ENCODE measurements around the gene CCDC88A. TPM values are rescaled to one million over a fixed set of nuclear protein-coding genes. Genes with fewer than 3 reads are reported as not detected.

CCDC88A gene
- total RNA-seq, 1 experiment from 2014 or later, result 86.3 TPM

GRCh38 chr2:55425431-55425831 is 5.8 kb upstream of the CCDC88A start:
- peak; percentile 61 for DNase-seq (ENCODE audit: low read depth)

GRCh38 chr2:55422876-55423665 is 3.4 kb upstream of the CCDC88A start:
- no peak for DNase-seq (ENCODE audit: low read depth)

- no peak for DNase-seq (ENCODE audit: low read depth)
Observed at GRCh38 chr2:55421326-55421725, 1.7 kb upstream of the CCDC88A start.

GRCh38 chr2:55420871-55421270 is 1.2 kb upstream of the CCDC88A start:
- peak; percentile 12 for DNase-seq (ENCODE audit: low read depth)

- no peak for DNase-seq (ENCODE audit: low read depth)
Observed at GRCh38 chr2:55420439-55420725, 726 bp upstream of the CCDC88A start.

- DNase-seq (ENCODE audit: low read depth), result peak; percentile 47
Observed at GRCh38 chr2:55419233-55419678, 400 bp downstream of the CCDC88A start.

GRCh38 chr2:55418512-55419232 is 984 bp downstream of the CCDC88A start:
- DNase-seq (ENCODE audit: low read depth), result peak; percentile 14

GRCh38 chr2:55418072-55418471 is 1.6 kb downstream of the CCDC88A start:
- no peak for DNase-seq (ENCODE audit: low read depth)

GRCh38 chr2:55416786-55417568 is 2.7 kb downstream of the CCDC88A start:
- DNase-seq (ENCODE audit: low read depth), result no peak

GRCh38 chr2:55415300-55415699 is 4.4 kb downstream of the CCDC88A start:
- no peak for DNase-seq (ENCODE audit: low read depth)

GRCh38 chr2:55408918-55409868 is 10.5 kb downstream of the CCDC88A start:
- peak; percentile 48 for DNase-seq (ENCODE audit: low read depth)

GRCh38 chr2:55408098-55408882 is 11.4 kb downstream of the CCDC88A start:
- DNase-seq (ENCODE audit: low read depth), result peak; percentile 79

- DNase-seq (ENCODE audit: low read depth), result no peak
Observed at GRCh38 chr2:55405116-55405515, 14.5 kb downstream of the CCDC88A start.

- DNase-seq (ENCODE audit: low read depth), result no peak
Observed at GRCh38 chr2:55403256-55403998, 16.2 kb downstream of the CCDC88A start.

- no peak for DNase-seq (ENCODE audit: low read depth)
Observed at GRCh38 chr2:55401124-55401523, 18.5 kb downstream of the CCDC88A start.

GRCh38 chr2:55400332-55400731 is 19.3 kb downstream of the CCDC88A start:
- no peak for DNase-seq (ENCODE audit: low read depth)

GRCh38 chr2:55399815-55400214 is 19.8 kb downstream of the CCDC88A start:
- no peak for DNase-seq (ENCODE audit: low read depth)

- DNase-seq (ENCODE audit: low read depth), result no peak
Observed at GRCh38 chr2:55395724-55396605, 23.7 kb downstream of the CCDC88A start.
